ENCODE results near the gene IFNB1. TPM values are rescaled to one million over a fixed set of nuclear protein-coding genes. Genes with fewer than 3 reads are reported as not detected.

The IFNB1 gene
- total and polyA plus RNA-seq, 3 donors from 2014 or later = not detected

DNA sequence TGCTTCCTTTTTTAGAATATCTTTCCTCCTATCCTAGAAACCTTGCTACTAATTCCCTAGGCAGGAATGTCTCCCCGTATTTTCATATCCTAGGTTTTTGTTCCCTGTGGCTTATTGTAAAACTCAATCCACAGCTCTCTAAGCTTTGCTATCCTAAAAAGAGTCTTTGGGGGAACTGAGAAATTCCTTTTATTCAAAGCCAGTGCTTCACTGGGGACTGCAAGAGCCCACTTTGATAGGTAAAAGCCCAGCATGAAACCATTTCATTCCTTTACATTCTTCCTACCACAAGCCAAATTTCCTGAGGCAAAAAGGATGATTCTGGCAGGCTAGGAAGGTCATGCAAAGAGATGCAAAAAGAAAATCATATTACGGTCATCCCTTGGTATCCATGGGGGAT lies 40.5 kb downstream of the IFNB1 start:
- no peaks in the 10 kb centered on the region for H3K9me3 ChIP-seq
- no peaks in the 10 kb centered on the region for H3K36me3 ChIP-seq (ENCODE audit: low read depth, missing control alignments)
- no peaks in the 10 kb centered on the region for H3K4me1 ChIP-seq
- no peak overlapping the region for H3K27ac ChIP-seq
- no peak for DNase-seq
- no peak overlapping the region for H3K4me3 ChIP-seq
- TF ChIP-seq CTCF (IDR thresholded peaks at IDR 0.05) (no peak), POLR2A (IDR thresholded peaks at IDR 0.05) (no peak)
- 90 to 96% methylated on average over 2 of the region's 2 CpGs for WGBS, 2 donors
- intact Hi-C loops (cut with DNase I; ENCODE audit: low total_unique reads) = no loop called here
- H3K27me3 ChIP-seq = no peaks in the 10 kb centered on the region

GRCh38 chr9:21031808-21032183 lies 45.9 kb downstream of the IFNB1 start:
- TF ChIP-seq POLR2A (IDR thresholded peaks at IDR 0.05) = no peak
- no peak for TF ChIP-seq CTCF (IDR thresholded peaks at IDR 0.05)
- 63 to 66% methylated on average over 11 to 22 of the region's 22 CpGs for WGBS, 2 donors
- Histone ChIP-seq H3K9me3 (no peaks in the 10 kb centered on the region), H3K4me1 (no peaks in the 10 kb centered on the region), H3K36me3 (ENCODE audit: low read depth, missing control alignments) (no peaks in the 10 kb centered on the region), H3K27ac (peak overlapping the region; percentile 16 to 58), H3K27me3 (no peaks in the 10 kb centered on the region), H3K4me3 (peak overlapping the region; percentile 55 to 63)
- no peak for DNase-seq
- intact Hi-C loops (cut with DNase I; ENCODE audit: low total_unique reads) = no loop called here

DNA sequence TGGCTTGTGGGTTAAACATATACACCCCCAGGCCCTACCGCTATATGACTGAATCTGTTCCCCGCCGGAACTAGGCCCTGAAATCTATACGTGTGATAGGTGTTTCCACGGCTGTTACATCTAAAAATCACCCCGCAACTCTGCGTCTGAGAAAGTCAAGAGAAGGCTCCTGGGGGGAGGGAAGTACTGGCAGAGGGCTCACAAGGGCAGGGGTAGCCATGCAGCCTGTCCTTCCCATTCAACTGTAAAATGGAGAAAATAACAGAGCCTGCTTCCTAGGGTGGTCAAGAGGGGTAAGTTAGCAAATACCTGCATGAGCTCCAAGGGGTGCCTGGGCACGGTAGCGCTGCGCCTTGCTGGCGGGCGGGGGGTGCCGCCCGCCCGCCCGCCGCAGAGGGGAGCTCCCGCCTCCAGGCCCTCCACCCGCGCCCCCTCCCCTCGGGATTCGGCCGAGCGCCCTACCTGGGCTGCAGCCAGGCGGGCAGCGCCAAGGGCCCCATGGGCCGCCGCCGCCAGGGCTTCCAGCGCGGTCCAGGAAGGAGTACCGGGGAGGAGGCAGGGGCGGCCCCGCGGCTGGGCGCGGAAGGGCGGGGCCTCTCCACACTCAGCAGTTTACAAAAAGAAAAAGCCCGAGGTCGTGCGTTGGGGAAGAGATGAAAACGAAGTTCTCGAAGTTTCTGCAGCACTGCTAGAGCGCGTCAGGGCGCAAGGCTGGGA lies 46.5 kb downstream of the IFNB1 start, which contains the start of gene HACD4:
Gene HACD4 (minus strand): TSS at position 550 of the 717 bp plus-strand sequence. CDS start 50 bp downstream, at position 500.
- intact Hi-C loops (cut with DNase I; ENCODE audit: low total_unique reads) = no loop called here
- H3K27me3 ChIP-seq = no peaks in the 10 kb centered on the region
- no peaks in the 10 kb centered on the region for H3K4me1 ChIP-seq
- no peaks in the 10 kb centered on the region for H3K9me3 ChIP-seq
- peak within 1 kb of the TSS; percentile 55 to 63 for H3K4me3 ChIP-seq
- H3K36me3 ChIP-seq (ENCODE audit: low read depth, missing control alignments) = no peaks in the 10 kb centered on the region
- TF ChIP-seq POLR2A (IDR thresholded peaks at IDR 0.05) (no peak), CTCF (IDR thresholded peaks at IDR 0.05) (no peak)
- H3K27ac ChIP-seq = peak within 1 kb of the TSS; percentile 16 to 58
- peak; percentile 45 for DNase-seq
- WGBS, 2 donors = 4 to 10% methylated on average over 22 to 45 of the region's 46 CpGs

DNA sequence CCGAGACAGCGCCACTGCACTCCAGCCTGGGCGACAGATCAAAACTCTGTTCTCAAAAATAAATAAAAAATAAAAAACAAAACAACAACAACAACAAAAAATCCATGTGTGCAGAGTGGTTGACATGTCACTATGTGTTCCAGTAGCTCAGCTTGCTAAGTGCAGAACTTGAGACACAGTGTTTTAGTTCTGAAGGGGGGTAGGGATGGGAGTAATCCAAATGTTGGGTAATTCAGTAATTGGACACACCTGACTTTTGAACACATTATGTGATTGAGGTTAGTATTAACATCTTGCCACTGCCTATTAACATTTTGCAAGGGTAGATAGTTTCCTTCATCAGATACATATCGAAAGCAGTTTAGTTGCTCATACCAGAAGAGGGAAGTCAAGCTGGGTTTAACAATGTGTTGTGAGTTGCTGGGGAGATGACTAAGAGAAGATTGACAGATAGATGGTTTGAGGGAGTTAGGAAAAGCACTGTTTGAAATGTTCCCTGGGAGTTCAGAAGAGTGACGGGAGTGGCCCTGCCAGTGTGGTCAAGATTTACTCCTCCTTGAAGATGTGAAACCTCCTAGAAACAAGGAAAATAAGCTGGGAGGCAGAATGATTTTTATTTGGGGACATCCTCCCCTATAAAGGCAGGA lies 47.2 kb downstream of the IFNB1 start:
- no peak for DNase-seq
- Histone ChIP-seq H3K9me3 (no peaks in the 10 kb centered on the region), H3K36me3 (ENCODE audit: low read depth, missing control alignments) (no peaks in the 10 kb centered on the region), H3K27me3 (no peaks in the 10 kb centered on the region), H3K27ac (peak overlapping the region in 1 of 2 donors; percentile 58), H3K4me1 (no peaks in the 10 kb centered on the region), H3K4me3 (no peak overlapping the region)
- intact Hi-C loops (cut with DNase I; ENCODE audit: low total_unique reads) = no loop called here
- 61 to 69% methylated on average over 5 of the region's 5 CpGs for WGBS, 2 donors
- TF ChIP-seq POLR2A (IDR thresholded peaks at IDR 0.05) (no peak), CTCF (IDR thresholded peaks at IDR 0.05) (no peak)

Data from testis (tissue), 3 donors.